H1 (cell line): ENCODE measurements around the gene CNNM1. TPM values are rescaled to one million over a fixed set of nuclear protein-coding genes. Genes with fewer than 3 reads are reported as not detected.

Experiments used
- CTCF ChIA-PET: fragments of 300-600 bp; sonication (Branson Sonifier 250); formaldehyde crosslinking; loops from one replicate; lab custom pipeline; 2021; ENCODE audit not compliant: partially characterized antibody; lab: Charles Lee
- POLR2A ChIA-PET: fragments of 300-600 bp; sonication (Branson Sonifier 250); formaldehyde crosslinking; loops from one replicate; lab custom pipeline; 2021; ENCODE audit warnings: inconsistent platforms; ENCODE audit not compliant: partially characterized antibody; lab: Charles Lee
- DNase-seq, 2 experiments: peaks; one replicate each; pipeline versions ENCODE4 v3.0.0 to v3.0.0-alpha.2; 2010 to 2022; ENCODE audit warnings: low spot score in 2 of 2, low read depth in 1 of 2, mixed read lengths in 1 of 2
- FAIRE-seq: peaks from 2 replicates; lab custom pipeline; 2011; peaks lifted over from hg19 to GRCh38; lab: Jason Lieb, UNC
- H2AFZ ChIP-seq: 2 replicates; pipeline ENCODE4 v1.8.1; 2012; ENCODE audit warnings: low read length, inconsistent platforms
- H2AK5ac ChIP-seq: 2 replicates; pipeline ENCODE4 v1.6.1; 2013; ENCODE audit warnings: low read depth, low read length
- H2BK120ac ChIP-seq: replicated peaks from 2 replicates; pipeline ENCODE3; 2013; ENCODE audit warnings: low read depth, low read length, inconsistent platforms
- H2BK12ac ChIP-seq: 2 replicates; pipeline ENCODE4 v1.6.1; 2013; ENCODE audit warnings: low read depth, low read length
- H2BK15ac ChIP-seq: 2 replicates; pipeline ENCODE4 v1.6.1; 2013; ENCODE audit warnings: low read length
- H2BK20ac ChIP-seq: 2 replicates; pipeline ENCODE4 v1.6.1; 2013; ENCODE audit warnings: low read length
- H2BK5ac ChIP-seq: 2 replicates; pipeline ENCODE4 v1.6.1; 2013; ENCODE audit warnings: low read depth, low read length
- H3K14ac ChIP-seq: 2 replicates; pipeline ENCODE4 v1.6.1; 2013; ENCODE audit warnings: inconsistent platforms; ENCODE audit not compliant: insufficient read length
- H3K18ac ChIP-seq: 2 replicates; pipeline ENCODE4 v1.6.1; 2013; ENCODE audit warnings: low read length; ENCODE audit errors: extremely low read depth
- H3K23ac ChIP-seq: 2 replicates; pipeline ENCODE4 v1.6.1; 2013; ENCODE audit warnings: inconsistent platforms; ENCODE audit not compliant: insufficient read length
- H3K23me2 ChIP-seq: 2 replicates; pipeline ENCODE4 v1.6.1; 2013; ENCODE audit warnings: low read depth, low read length
- H3K27ac ChIP-seq: 2 replicates; pipeline ENCODE4 v1.6.1; 2011; ENCODE audit warnings: low read depth, low read length, inconsistent platforms
- H3K27me3 ChIP-seq, 4 experiments: replicated peaks in 1 of 4; 1 replicate in 1 of 4; 2 replicates in 3 of 4; pipeline versions ENCODE4 v1.6.1 to v1.8.1; 2011 to 2013; ENCODE audit warnings: low read length in 3 of 4, mild to moderate bottlenecking in 3 of 4, inconsistent platforms in 2 of 4, mixed read lengths in 2 of 4, moderate library complexity in 1 of 4; ENCODE audit not compliant: control insufficient read depth in 3 of 4, insufficient read depth in 3 of 4; ENCODE audit errors: extremely low read depth in 1 of 4
- H3K36me3 ChIP-seq, 4 experiments: 2 replicates each; pipeline versions ENCODE4 v1.6.1 to v1.8.1; 2011 to 2013; ENCODE audit warnings: mild to moderate bottlenecking in 4 of 4, low read length in 3 of 4, moderate library complexity in 2 of 4, control low read depth in 1 of 4, inconsistent platforms in 1 of 4; ENCODE audit not compliant: insufficient read depth in 4 of 4, control insufficient read depth in 2 of 4
- H3K4ac ChIP-seq: replicated peaks from 2 replicates; pipeline ENCODE3; 2013; ENCODE audit warnings: low read length, low read depth, mixed read lengths, inconsistent platforms; ENCODE audit not compliant: insufficient read length
- H3K4me1 ChIP-seq, 4 experiments: replicated peaks in 1 of 4; 1 replicate in 1 of 4; 2 replicates in 3 of 4; pipeline versions ENCODE4 v1.6.1 to v1.8.1; 2011 to 2013; ENCODE audit warnings: low read length in 3 of 4, inconsistent platforms in 2 of 4, mixed read lengths in 1 of 4; ENCODE audit not compliant: insufficient read depth in 4 of 4, control insufficient read depth in 3 of 4
- H3K4me2 ChIP-seq, 2 experiments: 2 replicates each; pipeline versions ENCODE4 v1.6.1 to v1.8.1; 2011 to 2013; ENCODE audit warnings: low read depth in 2 of 2, low read length in 2 of 2, control low read depth in 1 of 2, inconsistent platforms in 1 of 2, mild to moderate bottlenecking in 1 of 2; ENCODE audit not compliant: insufficient read depth in 1 of 2
- H3K4me3 ChIP-seq, 4 experiments: fragments of 200-600, 300-600 bp in 1 of 4; sonication (generic), shearing (Covaris generic), sonication (Bioruptor Twin) in 1 of 4; 2 replicates each; pipeline versions ENCODE4 v1.5.1 to v1.8.1; 2011 to 2016; ENCODE audit warnings: low read length in 4 of 4, low read depth in 3 of 4, control low read depth in 2 of 4, inconsistent platforms in 2 of 4, mild to moderate bottlenecking in 2 of 4, mixed read lengths in 1 of 4, moderate library complexity in 1 of 4; ENCODE audit not compliant: insufficient read depth in 2 of 4; ENCODE audit errors: extremely low read depth in 1 of 4
- H3K56ac ChIP-seq: replicated peaks from 2 replicates; pipeline ENCODE3; 2013; ENCODE audit warnings: low read depth, mild to moderate bottlenecking, mixed read lengths, low read length, inconsistent platforms; ENCODE audit not compliant: insufficient read length
- H3K79me1 ChIP-seq: 2 replicates; pipeline ENCODE4 v1.6.1; 2013; ENCODE audit warnings: low read depth, low read length, control low read depth
- H3K79me2 ChIP-seq, 2 experiments: 2 replicates each; pipeline versions ENCODE4 v1.6.1 to v1.8.1; 2012 to 2013; ENCODE audit warnings: low read length in 2 of 2, mild to moderate bottlenecking in 2 of 2, inconsistent platforms in 1 of 2; ENCODE audit not compliant: insufficient read depth in 2 of 2, control insufficient read depth in 1 of 2
- H3K9ac ChIP-seq, 4 experiments: replicated peaks in 1 of 4; 1 replicate in 1 of 4; 2 replicates in 3 of 4; pipeline versions ENCODE4 v1.6.1 to v1.8.1; 2011 to 2013; ENCODE audit warnings: low read depth in 3 of 4, low read length in 3 of 4, control low read depth in 2 of 4, mild to moderate bottlenecking in 2 of 4, moderate library complexity in 2 of 4, inconsistent platforms in 1 of 4; ENCODE audit errors: extremely low read depth in 1 of 4
- H3K9me3 ChIP-seq, 2 experiments: 2 replicates each; pipeline versions ENCODE4 v1.6.1 to v1.8.1; 2012 to 2013; ENCODE audit warnings: mild to moderate bottlenecking in 2 of 2, moderate library complexity in 2 of 2, control low read depth in 1 of 2, inconsistent platforms in 1 of 2, low read depth in 1 of 2, low read length in 1 of 2, mixed read lengths in 1 of 2; ENCODE audit not compliant: insufficient read depth in 2 of 2
- H4K20me1 ChIP-seq, 2 experiments: replicated peaks in 1 of 2; 2 replicates each; pipeline versions ENCODE3 to v1.8.1; 2011 to 2013; ENCODE audit warnings: inconsistent platforms in 2 of 2, low read length in 2 of 2, mild to moderate bottlenecking in 1 of 2; ENCODE audit not compliant: insufficient read depth in 2 of 2, control insufficient read depth in 1 of 2
- H4K5ac ChIP-seq: 2 replicates; pipeline ENCODE4 v1.6.1; 2013; ENCODE audit warnings: low read length, low read depth, mixed read lengths, inconsistent platforms; ENCODE audit not compliant: insufficient read length
- H4K8ac ChIP-seq: 2 replicates; pipeline ENCODE4 v1.8.0; 2013; ENCODE audit warnings: mild to moderate bottlenecking, moderate library complexity, low read length, inconsistent platforms; ENCODE audit not compliant: insufficient read depth; ENCODE audit errors: extremely low read depth
- H4K91ac ChIP-seq: replicated peaks from 2 replicates; pipeline ENCODE3; 2013; ENCODE audit warnings: low read length, mixed read lengths, inconsistent platforms; ENCODE audit not compliant: insufficient read length
- EP300 ChIP-seq, 2 experiments: IDR thresholded peaks; 1 replicate in 1 of 2; 2 replicates in 1 of 2; pipeline ENCODE4 v1.6.1; 2011 to 2012; ENCODE audit warnings: low read depth in 2 of 2, low read length in 2 of 2, mild to moderate bottlenecking in 2 of 2, borderline replicate concordance in 1 of 2, inconsistent platforms in 1 of 2, moderate library complexity in 1 of 2
- KDM1A ChIP-seq: fragments of 200-600, 300-600 bp; sonication (generic); IDR thresholded peaks from 2 replicates; pipeline ENCODE4 v1.7.1; 2016; ENCODE audit warnings: mild to moderate bottlenecking, low read length, borderline replicate concordance
- PHF8 ChIP-seq: fragments of 200-600 bp; sonication (generic); conservative IDR thresholded peaks from 2 replicates; pipeline ENCODE4 v1.7.1; 2012; ENCODE audit warnings: low read depth, mild to moderate bottlenecking, inconsistent platforms, low read length, moderate library complexity
- RXRA ChIP-seq: IDR thresholded peaks from 2 replicates; pipeline ENCODE4 v1.6.1; 2011; ENCODE audit warnings: low read depth, mild to moderate bottlenecking, low read length, moderate library complexity; ENCODE audit not compliant: insufficient read depth
- SRF ChIP-seq: IDR thresholded peaks from 2 replicates; pipeline ENCODE4 v1.6.1; 2011; ENCODE audit warnings: mild to moderate bottlenecking, low read depth, low read length, moderate library complexity
- SUZ12 ChIP-seq: fragments of 200-600 bp; sonication (generic); IDR thresholded peaks from 2 replicates; pipeline ENCODE4 v1.6.1; 2012; ENCODE audit warnings: mild to moderate bottlenecking, inconsistent platforms, low read length, moderate library complexity, mixed read lengths
- TCF12 ChIP-seq: IDR thresholded peaks from 2 replicates; pipeline ENCODE4 v1.6.1; 2011; ENCODE audit warnings: low read depth, mild to moderate bottlenecking, low read length
- WGBS, 2 experiments: shearing (Covaris generic) in 1 of 2; methylation state at CpG; one replicate each; pipeline versions ENCODE4 v1.1.6 to v1.1.7; 2013 to 2015; ENCODE audit warnings: low lambda C conversion rate in 2 of 2, mixed read lengths in 2 of 2, inconsistent platforms in 1 of 2, low coverage in 1 of 2, missing lambda C conversion rate in 1 of 2; ENCODE audit not compliant: insufficient replicate concordance in 2 of 2, insufficient coverage in 1 of 2, insufficient read length in 1 of 2; ENCODE audit errors: extremely low coverage in 1 of 2, missing lambda C conversion rate in 1 of 2; 5-methylcytosine and 5-hydroxymethylcytosine counted together
- polyA plus RNA-seq, 7 experiments: library from polyadenylated mRNA; depleted of rRNA in 3 of 7; stranded (reverse) in 5 of 7; unstranded in 2 of 7; fragments of >200 nt in 5 of 7; fragments of 200-250 nt in 2 of 7; gene quantifications; 1 replicate in 5 of 7; 2 replicates in 1 of 7; 4 replicates in 1 of 7; pipeline versions ENCODE4 v1.2.1 to v1.2.3, GENCODE V29; 2011 to 2013; ENCODE audit warnings: missing spikeins in 2 of 7, mixed read lengths in 2 of 7
- total RNA-seq: library from RNA; stranded (reverse); fragmentation: NEBNext Ultra II Directional; extraction: Animal tissue kit (Norgen Biotek cat#: 25700); gene quantifications from 2 replicates; pipeline ENCODE4 v1.2.1, GENCODE V29; 2021

The CNNM1 gene
- total and polyA plus RNA-seq, 2 of the 8 experiments (the other 6 are each of a cell fraction or from before 2014, with no cell fraction given) = 0.74 to 0.92 TPM

DNA sequence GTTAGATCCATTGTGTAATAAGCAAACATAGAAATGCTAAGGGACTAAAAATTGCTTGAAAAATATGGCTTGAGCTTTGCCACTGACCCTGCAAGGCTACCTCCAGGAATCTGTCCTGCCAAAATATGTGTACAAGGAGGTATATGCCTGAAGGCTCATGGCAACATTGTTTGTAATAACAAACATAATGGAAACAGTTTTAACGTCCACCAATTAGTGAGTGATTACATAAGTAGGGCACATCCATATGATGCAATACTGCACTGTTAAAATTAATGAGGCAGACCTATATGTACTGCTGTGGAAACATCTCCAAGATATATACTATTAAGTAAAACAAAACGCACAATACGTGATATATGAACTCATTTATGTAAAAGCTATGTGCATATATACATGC lies 114.3 kb downstream of the CNNM1 start:
- H3K9me3 ChIP-seq = no peaks in the 10 kb centered on the region
- FAIRE-seq (no peak), DNase-seq (no peak)
- TF ChIP-seq PHF8 = no peak
- TF ChIP-seq SUZ12 = no peak
- TF ChIP-seq SRF = no peak
- TF ChIP-seq TCF12 = no peak
- no peak for TF ChIP-seq RXRA
- TF ChIP-seq KDM1A = no peak
- TF ChIP-seq EP300 (IDR thresholded peaks at IDR 0.05; ENCODE audit: borderline replicate concordance in 1 of 2, low read depth in 2 of 2, low read length in 2 of 2) = no peak
- no peak overlapping the region for H3K4ac ChIP-seq
- H3K79me2 ChIP-seq = no peaks in the 10 kb centered on the region
- no peak overlapping the region for H3K27ac ChIP-seq
- no peak overlapping the region for H3K23ac ChIP-seq
- H4K20me1 ChIP-seq = no peaks in the 10 kb centered on the region
- H2AFZ ChIP-seq = no peak overlapping the region
- no peak overlapping the region for H3K9ac ChIP-seq
- no peak overlapping the region for H2AK5ac ChIP-seq
- 0 out of 7 replicates have a peak, but pooled peaks cover 0 to 2% (median under 1%) of the 10 kb centered on the region in 4 experiments for H3K4me1 ChIP-seq
- no peak overlapping the region for H2BK120ac ChIP-seq
- CTCF ChIA-PET = interaction anchor here (0.6 to 3.9 kb wide), 6 partner anchors 41 to 114 kb away, joined by 3 to 19 read pairs (median 4); no protein-coding TSS in a partner anchor
- 90% methylated on average over 3 of the region's 3 CpGs; no CpG with 5 or more reads in 1 of the 2 experiments for WGBS, 2 experiments
- H2BK12ac ChIP-seq = no peak overlapping the region
- no peaks in the 10 kb centered on the region for H3K79me1 ChIP-seq
- H3K56ac ChIP-seq = no peak overlapping the region
- no peaks in the 10 kb centered on the region for H3K23me2 ChIP-seq
- H2BK15ac ChIP-seq = no peak overlapping the region
- H4K8ac ChIP-seq = no peak overlapping the region
- H3K14ac ChIP-seq = no peak overlapping the region
- H3K36me3 ChIP-seq = no peaks in the 10 kb centered on the region
- H3K27me3 ChIP-seq = no peaks in the 10 kb centered on the region
- H3K18ac ChIP-seq = no peak overlapping the region
- no peak overlapping the region for H4K5ac ChIP-seq
- no peak overlapping the region for H2BK5ac ChIP-seq
- H4K91ac ChIP-seq = no peak overlapping the region
- H3K4me3 ChIP-seq = no peak overlapping the region
- POLR2A ChIA-PET = interaction anchor here (0.6 to 1.3 kb wide), 3 partner anchors 20 to 174 kb away, joined by 3 to 4 read pairs (median 3); no protein-coding TSS in a partner anchor
- H2BK20ac ChIP-seq = no peak overlapping the region
- no peak overlapping the region for H3K4me2 ChIP-seq
